SHP77 treated with DMSO at 0.1 percent for 48 hours (cell line): ENCODE measurements around the gene KRT77.

Source experiments
- DNase-seq: peaks from one replicate; lab custom pipeline; 2025; lab: John Stamatoyannopoulos, UW

The KRT77 gene

GRCh38 chr12:52655720-52656124 lies 47.6 kb downstream of the KRT77 start:
- DNase-seq: no peak

GRCh38 chr12:52655251-52655650 lies 48.1 kb downstream of the KRT77 start:
- DNase-seq: no peak

GRCh38 chr12:52651726-52652261 lies 51.5 kb downstream of the KRT77 start, which contains the start of gene KRT2:
Gene KRT2, minus strand, starts transcription at chr12:52652211. Its CDS starts 69 bp downstream, at chr12:52652142.
- no peak for DNase-seq

- no peak for DNase-seq
Measured at GRCh38 chr12:52650520-52651081, 52.7 kb downstream of the KRT77 start.

DNA sequence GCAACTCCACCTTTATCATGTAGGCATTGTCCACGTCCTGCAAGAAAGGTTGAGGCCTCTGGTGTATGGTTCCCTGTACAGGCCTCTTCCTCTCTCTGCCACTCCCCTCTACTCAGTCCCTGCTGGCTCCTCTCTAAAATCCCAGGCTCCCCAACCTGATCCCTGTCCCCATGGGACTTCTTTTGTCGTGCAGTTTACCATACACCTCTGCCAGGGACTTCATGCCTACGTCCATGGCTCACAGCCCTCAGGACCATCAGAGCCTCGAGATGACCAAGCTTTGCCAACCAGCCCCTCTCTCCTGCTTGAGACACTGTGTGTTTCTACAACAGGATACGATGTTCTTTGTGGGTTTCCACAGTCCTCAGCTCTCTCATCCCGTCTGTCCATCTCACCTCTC lies 54.3 kb downstream of the KRT77 start:
- no peak for DNase-seq

- DNase-seq: no peak
Measured at GRCh38 chr12:52648012-52648550, 55.2 kb downstream of the KRT77 start.

GRCh38 chr12:52647601-52648000 lies 55.7 kb downstream of the KRT77 start:
- DNase-seq: no peak

DNA sequence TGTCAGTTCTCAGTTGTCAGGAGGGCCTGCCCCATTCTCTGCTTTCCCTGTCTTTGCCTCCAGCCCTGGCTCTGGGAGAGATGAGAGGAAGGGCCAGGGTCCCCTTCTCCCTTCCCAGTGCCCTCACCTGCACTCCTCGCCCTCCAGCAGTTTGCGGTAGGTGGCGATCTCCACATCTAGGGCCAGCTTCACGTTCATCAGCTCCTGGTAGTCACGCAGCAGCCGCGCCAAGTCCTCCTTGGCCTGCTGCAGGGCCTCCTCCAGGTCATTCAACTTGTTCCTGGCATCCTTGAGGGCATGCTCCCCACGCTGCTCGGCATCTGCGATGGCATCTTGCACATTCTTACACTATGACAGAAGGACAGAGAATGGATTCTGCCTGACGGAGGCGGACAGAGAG lies 56.7 kb downstream of the KRT77 start:
- no peak for DNase-seq

- no peak for DNase-seq
Measured at GRCh38 chr12:52645982-52646381, 57.3 kb downstream of the KRT77 start.

- DNase-seq: no peak
Measured at GRCh38 chr12:52645120-52645761, 58.1 kb downstream of the KRT77 start.

DNA sequence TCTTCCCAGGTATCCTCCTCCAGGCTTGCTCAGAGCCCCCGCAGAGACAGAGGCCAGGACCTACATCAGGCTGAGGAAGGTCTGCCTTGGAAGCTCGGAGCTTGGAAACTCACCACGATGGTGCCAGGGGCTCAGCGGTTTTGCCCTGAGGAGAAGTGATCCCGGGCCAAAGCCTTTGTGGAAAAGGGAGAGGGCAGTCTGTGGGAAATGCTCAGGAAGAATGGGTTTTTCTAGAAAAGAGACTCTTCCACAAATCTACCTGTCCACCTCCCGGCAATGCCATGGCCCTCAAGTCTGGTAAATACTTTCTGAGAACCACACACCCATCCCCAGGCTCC lies 59.3 kb downstream of the KRT77 start:
- DNase-seq: no peak

GRCh38 chr12:52643233-52644077 lies 59.9 kb downstream of the KRT77 start:
- no peak for DNase-seq

GRCh38 chr12:52641468-52641867 lies 61.9 kb downstream of the KRT77 start:
- DNase-seq: no peak
